C4-2B (cell line): ENCODE measurements around the gene MAN2A1.

Source experiments
- ZFX ChIP-seq: fragments of 450-650 bp; IDR thresholded peaks from 2 replicates; pipeline ENCODE4 v1.6.1; 2017
- TF ChIP-seq, protein P1 (sequence below): fragments of 450-650 bp; conservative IDR thresholded peaks from 2 replicates; pipeline ENCODE4 v1.5.1; 2017; ENCODE audit warnings: mild to moderate bottlenecking

- TF ChIP-seq, protein P1, sequence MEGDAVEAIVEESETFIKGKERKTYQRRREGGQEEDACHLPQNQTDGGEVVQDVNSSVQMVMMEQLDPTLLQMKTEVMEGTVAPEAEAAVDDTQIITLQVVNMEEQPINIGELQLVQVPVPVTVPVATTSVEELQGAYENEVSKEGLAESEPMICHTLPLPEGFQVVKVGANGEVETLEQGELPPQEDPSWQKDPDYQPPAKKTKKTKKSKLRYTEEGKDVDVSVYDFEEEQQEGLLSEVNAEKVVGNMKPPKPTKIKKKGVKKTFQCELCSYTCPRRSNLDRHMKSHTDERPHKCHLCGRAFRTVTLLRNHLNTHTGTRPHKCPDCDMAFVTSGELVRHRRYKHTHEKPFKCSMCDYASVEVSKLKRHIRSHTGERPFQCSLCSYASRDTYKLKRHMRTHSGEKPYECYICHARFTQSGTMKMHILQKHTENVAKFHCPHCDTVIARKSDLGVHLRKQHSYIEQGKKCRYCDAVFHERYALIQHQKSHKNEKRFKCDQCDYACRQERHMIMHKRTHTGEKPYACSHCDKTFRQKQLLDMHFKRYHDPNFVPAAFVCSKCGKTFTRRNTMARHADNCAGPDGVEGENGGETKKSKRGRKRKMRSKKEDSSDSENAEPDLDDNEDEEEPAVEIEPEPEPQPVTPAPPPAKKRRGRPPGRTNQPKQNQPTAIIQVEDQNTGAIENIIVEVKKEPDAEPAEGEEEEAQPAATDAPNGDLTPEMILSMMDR: no peak
- TF ChIP-seq ZFX: no peak
These were observed 123.0 kb downstream of the MAN2A1 start for GRCh38 chr5:109812698-109813097.
